ENCODE data around the gene TXNDC11.

Gene TXNDC11

DNA sequence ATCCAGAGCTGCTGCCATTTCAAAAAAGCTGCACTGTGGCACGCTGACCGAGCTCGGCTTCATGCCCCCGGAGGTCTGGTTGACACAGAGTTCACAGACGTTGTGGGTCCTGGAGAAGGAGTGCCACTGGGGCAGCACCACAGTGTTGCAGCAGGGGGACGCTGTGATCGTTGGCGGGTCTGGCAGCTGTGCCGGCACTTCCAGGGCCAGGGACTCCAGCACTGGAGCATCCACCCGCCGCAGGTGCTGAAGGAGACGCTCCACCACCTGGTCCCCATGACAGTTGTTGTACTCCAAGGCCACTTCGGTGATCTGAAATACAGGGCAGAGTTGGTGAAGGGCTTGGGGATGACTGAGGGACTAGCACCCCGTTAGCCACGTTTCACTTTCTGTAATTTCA, 50.9 kb downstream of the TXNDC11 start:
- DNase-seq (ENCODE audit: low spot score), result no peak
- FAIRE-seq, result no peak

DNA sequence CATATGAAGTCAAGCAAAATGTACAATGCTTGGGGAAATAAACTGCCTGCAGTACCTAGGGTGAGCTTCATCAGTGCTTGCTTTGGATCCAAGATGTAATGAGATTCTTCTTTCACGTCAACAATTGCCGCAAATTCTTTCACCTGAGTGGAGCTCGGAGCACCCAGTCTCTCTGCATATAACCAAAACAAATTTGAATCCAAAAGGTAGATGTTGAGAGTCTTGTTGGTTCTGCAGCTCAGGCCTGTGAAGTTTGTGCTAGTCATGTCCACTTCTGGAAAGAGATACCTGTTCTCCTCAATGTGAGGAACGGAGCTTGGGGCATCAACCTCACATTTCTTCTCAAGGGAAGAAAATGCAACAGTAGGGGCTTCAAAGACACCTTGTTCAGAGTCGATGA, 51.4 kb downstream of the TXNDC11 start:
- FAIRE-seq, result no peak

DNA sequence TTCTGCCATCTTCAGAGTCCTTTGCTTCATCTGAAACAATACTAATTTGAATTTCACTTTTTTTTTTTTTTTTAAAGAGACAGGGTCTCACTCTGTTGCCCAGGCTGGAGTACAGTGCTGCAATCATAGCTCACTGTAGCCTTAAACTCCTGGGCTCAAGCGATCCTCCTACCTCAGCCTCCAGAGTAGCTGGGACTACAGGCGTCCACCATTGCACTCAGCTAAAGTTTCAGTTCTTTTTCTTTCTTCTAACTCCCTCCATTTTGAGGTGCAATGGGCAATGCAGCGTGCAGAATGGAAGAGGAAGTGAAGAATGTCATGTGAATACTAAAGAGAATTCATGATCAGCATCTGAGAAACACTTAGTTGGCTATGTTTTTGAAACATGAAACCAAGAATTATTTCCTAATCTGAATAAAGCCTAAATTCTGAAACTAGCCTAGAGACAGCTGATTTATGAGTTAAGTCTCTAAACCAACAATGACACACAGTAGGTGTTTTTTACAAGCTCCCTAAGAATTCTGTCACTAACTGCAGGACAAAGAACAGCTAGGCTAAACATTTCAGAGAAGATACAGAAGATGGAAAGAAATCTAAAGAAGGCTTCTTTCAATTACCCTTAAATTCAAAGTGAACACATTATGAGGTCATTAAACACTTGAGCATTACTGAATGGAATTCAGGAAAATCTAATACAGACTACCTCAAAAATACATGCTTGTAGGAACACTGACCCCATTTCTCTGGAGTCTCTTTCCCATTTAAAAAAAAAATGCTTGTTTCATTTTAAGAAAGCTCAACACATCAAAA, 53.4 kb downstream of the TXNDC11 start:
- no peak for DNase-seq (ENCODE audit: low spot score)
- FAIRE-seq, result no peak

More for the DNA sequence above, 51.4 kb downstream of the TXNDC11 start:
- DNase-seq (ENCODE audit: low spot score), result no peak

DNA sequence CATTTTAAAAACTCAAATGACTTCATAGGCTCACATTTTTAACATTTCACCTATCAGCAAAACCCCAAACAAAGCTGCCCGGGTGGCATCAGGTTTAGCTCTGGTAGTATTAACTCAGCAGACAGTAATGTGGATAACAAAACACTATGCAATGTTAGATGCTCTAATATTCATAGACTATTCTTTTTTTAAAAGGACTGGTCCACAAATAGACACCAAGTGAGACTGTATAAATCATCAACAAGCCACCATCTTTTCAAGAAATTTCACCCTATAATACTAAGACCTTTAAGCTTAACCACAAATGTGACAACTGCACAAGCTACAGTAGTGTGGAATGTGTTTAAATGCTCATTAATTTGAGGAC, 54.2 kb downstream of the TXNDC11 start:
- DNase-seq (ENCODE audit: low spot score) (no peak), FAIRE-seq (no peak)

DNA sequence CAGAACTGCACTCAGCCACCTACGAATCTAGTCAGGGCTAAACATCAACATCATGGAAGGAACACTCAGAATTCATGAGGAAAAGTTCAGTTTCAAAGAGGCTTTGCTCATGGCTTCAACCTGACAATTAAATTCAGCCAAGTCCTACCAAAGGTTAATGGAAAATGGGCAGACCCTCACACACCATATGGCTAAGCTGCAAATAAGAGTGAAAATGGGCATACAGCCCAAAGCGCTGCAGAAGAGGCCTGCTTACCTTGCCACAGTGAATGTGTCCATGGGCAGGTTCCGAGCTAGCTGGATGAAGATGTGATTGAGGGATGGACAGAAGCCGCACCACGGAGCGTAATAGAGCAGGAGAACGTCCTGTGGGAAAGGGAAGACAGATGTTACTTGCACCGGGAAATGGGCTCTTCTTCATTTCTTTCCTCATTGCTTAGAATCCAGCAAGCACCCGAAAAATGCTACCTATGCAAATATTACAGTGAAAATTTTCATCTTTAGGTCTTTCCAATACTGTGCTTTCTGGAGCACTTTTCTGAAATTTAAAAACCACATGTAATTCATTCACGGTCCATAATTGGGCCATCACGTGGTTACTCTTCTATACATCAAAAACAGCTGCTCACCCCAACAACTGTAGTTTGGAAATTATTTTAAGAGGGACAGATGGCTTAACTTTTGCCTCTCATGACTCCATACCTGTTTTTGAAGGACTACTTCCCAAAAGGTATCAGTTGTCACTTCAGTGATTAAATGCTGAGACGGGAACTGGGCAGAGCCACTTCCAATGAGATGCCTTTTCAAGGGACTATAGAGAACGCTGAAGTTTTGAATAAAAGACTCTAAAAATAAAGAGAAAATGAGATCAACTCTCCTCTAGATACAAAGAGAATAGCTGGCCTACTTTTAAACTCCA, 54.8 kb downstream of the TXNDC11 start:
- no peak for DNase-seq (ENCODE audit: low spot score)
- no peak for FAIRE-seq

- DNase-seq (ENCODE audit: low spot score) (no peak), FAIRE-seq (no peak)
These were observed 55.8 kb downstream of the TXNDC11 start for GRCh38 chr16:11686713-11687380.

DNA sequence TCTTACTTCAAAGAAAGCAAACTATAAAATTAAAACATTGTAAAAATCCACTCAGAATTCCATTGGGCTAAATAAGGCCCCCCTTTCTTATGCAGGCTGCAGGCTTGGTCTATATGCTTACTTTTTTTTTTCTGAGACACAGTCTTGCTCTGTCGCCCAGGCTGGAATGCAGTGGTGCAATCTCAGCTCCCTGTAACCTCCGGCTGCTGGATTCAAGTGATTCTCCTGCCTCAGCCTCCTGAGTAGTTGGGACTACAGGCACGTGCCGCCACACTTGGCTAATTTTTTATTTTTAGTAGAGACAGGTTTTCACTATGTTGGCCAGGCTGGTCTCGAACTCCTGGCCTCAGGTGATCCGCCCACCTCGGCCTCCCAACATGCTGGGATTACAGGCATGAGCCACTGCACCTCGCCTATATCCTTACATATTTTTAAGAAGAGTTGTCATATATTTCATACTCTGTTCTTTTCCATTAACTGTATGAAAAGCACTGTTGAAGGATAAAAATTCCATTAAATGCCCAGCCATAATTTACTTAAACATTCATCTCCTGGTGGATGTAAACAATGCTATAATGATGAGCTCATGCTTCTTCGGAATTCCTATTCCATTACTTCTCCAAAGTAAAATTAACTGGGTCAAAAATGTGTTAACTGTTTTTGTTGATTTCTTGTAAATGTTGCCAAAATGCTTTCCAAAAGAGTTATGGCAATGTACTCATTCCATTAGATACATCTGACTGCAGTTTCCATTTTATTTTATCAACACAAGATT, 56.6 kb downstream of the TXNDC11 start:
- FAIRE-seq (no peak), DNase-seq (ENCODE audit: low spot score) (no peak)

DNA sequence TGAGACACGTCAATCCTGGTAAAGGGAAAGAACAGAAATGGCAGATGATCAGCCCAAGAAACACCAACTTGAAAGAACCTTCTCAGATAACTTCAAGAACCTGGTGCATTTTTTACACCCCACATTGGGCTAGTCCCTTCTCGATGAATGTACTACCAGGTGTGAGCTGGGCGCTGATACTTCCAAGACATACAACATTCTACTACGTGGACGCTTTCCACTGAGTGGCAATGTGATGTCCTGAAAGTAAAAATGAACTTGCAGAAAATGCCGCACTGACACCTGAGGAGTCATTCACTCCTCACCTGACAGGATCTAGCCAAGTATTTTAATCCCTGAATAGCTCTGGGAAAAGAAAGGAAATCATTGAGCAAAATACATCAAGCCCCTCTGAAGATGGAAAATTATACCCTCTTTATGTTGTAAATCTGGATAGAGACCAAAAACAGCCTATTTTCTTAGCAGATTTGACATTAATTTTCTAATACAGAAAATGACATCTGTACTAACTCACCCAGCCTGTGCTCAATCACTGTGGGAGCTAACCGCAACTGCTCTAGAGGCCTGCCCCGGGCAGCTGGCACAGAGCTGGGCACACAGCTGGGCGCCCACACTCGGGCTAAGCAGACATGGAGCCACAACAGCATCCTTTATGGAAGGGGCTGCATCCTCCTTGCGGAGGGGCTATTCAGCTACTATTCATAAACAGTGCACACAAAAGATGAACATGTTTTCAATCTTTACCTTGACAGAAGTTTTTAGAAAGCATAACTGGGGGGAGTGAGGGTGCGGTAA, 58.2 kb downstream of the TXNDC11 start:
- no peak for FAIRE-seq
- no peak for DNase-seq (ENCODE audit: low spot score)

GRCh38 chr16:11683145-11683544, 59.5 kb downstream of the TXNDC11 start:
- FAIRE-seq (no peak), DNase-seq (ENCODE audit: low spot score) (no peak)

GRCh38 chr16:11682655-11683096, 60.0 kb downstream of the TXNDC11 start:
- no peak for FAIRE-seq
- DNase-seq (ENCODE audit: low spot score), result peak; percentile 60

DNA sequence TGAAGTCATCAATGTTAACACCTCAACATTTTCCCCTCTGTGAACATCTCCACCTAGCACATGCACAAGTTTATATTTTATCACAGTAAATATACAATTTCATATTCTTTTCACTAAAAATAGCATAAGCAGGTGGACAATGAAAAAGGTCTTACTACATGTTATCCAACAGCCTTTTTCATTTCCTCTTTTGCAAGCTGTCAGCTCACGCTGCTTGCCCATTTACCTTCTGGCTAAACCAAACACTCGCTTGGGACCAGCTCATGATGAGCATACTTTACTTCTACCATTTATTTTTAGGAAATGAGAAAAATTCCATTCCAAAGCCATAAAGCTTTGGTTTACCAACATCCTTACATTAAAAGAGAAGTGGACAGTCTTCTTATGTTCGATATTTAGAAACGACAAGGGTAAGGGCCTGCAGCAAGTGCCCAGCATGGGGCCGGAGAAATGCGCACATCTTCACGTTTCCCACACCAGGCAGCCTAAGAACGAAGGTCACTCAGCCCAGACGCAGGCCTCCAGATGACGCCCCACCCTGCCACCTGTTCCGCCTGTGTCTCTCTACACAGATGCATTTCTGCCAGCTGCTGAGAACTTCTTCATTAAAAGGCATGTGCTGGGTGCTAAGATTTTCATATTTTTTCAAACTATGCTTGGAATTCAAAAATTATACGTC, 60.5 kb downstream of the TXNDC11 start:
- no peak for FAIRE-seq

DNA sequence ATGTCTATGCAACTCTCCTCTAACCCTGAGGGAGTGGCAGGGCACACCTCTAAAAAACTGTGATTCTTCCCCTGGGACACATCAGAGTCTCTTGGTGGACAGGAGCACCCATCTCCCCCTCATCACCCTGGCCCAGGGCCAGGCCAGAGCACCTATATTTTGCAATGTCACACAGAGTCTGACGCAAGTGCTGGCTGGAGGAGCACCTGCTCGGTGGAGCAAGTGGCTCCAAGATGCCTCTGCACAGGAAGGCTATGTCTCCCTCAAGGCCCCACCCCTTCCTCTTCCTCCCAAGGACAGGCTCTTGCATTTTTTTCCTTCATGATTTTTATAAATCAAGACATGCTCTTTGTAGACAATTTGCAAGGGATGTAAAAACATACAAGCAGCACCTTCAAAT, 61.1 kb downstream of the TXNDC11 start:
- FAIRE-seq (no peak), DNase-seq (ENCODE audit: low spot score) (no peak)

More for the DNA sequence above, 60.5 kb downstream of the TXNDC11 start:
- DNase-seq (ENCODE audit: low spot score), result no peak

DNA sequence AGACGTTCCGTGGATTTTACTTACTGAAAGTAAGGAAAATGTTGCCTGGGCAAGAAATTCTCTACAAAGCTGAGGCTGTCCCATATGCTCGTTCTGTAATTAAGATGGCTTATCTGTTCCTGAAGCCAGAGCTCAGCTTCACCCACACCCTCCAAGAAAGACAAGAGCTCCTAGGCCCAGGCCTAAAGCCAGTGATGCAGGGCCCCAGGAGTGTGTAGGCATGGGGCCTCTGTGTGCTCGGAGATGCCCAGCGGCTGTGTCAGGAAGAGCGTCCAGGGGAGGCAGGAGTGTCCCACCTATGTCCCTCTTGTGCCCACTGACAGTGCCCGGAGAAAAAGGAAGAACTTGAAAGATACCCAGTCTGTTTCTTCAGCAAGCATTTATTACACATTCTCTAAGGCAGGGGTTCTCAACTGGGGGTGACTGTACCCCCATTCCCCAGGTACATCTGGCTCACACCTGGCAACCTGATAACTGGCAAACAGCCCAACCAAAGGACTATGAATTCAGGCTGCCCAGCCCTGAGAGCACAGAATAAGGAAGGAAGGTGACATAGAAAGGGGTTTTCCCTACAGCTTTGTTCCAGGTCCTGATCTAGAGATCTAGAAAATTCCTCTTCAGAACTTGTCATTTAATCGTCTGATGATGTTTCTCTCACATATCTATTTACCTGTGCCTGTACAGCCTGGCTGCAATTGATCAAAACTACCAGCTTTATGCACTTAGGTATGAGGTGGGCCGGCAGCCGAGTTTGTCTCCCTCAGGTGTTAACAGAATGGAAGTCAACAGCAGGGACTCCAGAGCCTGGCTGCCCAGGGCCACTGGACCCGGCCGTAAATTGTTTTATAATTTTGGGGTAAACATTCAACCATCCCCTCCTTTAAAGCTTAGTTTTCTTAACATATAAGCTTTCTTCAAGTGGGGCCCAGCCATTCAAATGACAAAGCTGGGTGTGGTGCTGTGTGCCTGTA, 62.4 kb downstream of the TXNDC11 start:
- FAIRE-seq (no peak), DNase-seq (ENCODE audit: low spot score) (no peak)

- FAIRE-seq (no peak), DNase-seq (ENCODE audit: low spot score) (no peak)
These were observed 63.4 kb downstream of the TXNDC11 start for GRCh38 chr16:11679250-11679649.

DNA sequence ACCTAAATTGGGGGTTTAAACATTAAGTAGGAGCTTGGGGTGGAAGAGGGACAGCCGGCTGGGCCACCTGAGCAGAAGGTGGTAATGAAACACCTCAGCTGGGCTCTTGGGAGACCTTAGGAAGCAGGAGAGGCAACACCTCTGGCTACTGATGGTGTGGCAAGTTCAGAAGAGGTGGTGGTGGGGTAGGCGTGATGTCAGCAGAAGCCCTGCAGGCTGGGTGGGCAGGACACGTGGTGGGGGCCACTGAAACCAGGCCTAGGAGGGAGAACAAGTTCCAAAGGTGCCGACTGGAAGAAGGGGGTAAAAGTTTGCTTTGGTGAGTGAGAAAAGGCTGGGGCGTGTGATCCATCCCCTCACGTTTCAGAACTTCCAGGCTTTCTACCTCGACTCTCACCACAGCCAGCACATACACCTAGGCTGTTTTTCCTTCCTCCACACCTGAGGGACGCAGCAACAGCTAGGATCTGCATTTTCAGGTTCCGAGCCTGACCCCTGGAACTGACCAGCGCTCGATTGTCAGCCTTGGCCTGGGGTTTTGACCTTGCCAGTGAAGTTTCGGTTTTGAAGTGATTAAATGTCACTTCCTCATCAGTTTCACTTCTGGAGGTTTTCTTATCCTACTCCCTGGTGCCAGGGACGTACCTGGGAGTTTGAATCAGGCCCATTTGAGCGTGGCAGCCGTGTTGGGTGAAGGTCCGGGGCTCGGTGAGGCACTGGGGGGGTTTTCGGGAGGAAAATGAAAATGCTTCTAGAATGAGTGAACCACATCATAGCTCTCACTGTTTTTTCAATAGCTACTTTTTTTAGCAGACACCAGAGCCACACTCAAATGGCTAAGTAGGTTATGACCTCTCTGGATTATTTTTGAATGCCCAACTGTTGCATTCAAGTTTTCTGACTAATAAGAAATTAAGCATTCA, 64.4 kb downstream of the TXNDC11 start:
- DNase-seq (ENCODE audit: low spot score), result no peak
- no peak for FAIRE-seq

DNA sequence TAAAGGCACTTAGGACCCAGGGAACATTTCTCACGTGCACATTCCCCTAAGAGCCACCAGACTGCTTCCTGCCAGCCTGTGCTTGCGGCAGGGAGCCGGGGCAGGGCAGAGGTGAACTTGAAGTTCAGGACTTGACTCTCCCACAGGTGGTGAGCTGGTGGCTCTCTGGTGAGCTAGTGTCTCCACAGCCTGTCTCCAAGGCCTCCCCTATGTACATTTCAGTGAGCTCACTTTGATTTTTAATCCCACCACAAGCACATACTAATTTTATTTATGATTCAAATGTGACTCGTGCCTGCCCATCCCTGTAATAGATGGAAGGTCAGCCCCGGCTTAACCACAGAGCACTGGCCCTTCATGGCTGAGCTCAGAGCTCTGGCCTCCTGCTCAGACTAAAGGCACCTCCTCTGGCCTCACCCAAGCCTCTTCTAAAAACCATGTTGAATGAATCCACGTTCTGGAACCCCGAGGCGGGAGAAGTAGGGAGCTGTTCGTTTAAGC, 65.2 kb downstream of the TXNDC11 start:
- DNase-seq (ENCODE audit: low spot score), result no peak
- no peak for FAIRE-seq

DNA sequence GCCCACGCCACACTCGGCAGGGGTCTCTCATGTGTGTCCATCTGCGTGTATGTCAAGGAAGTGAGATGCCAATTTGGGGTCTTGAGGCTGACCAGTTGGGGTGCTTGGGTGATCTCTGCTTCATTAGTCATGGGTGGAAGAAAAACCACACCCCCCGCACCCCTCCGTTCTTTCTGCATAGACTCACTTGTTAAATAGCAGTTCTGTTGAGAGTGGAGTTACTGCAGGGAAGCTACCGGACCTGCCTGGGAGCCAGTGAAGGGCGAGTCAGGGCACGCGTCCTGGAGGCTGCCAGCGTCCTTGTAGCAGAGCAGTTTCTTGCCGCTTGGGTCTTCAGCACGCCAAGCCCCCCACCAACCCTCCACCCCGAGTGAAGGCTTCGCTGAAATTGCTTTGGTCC, 65.9 kb downstream of the TXNDC11 start:
- no peak for DNase-seq (ENCODE audit: low spot score)
- no peak for FAIRE-seq

Measured in urothelium cell line (cell line).